Caco-2 (cell line): Measurements from ENCODE around the gene LRRC23. TPM values are rescaled to one million over a fixed set of nuclear protein-coding genes. Genes with fewer than 3 reads are reported as not detected.

Experiments used
- BruUV-seq: library from RNA; stranded (reverse); fragments of 400-500 nt; replicated peaks from 2 replicates; lab custom pipeline; 2021; lab: Mats Ljungman, UMichigan
- CTCF ChIA-PET: fragments of 300-600 bp; sonication (Branson Sonifier 250); formaldehyde crosslinking; loops from one replicate; lab custom pipeline; 2022; ENCODE audit warnings: antibody characterized with exemption; lab: Charles Lee
- POLR2A ChIA-PET: fragments of 300-600 bp; sonication (Branson Sonifier 250); formaldehyde crosslinking; loops from one replicate; lab custom pipeline; 2022; ENCODE audit warnings: antibody characterized with exemption; lab: Charles Lee
- DNase-seq, 2 experiments: peaks; one replicate each; pipeline versions ENCODE4 v3.0.0 to v3.0.0-alpha.2; 2020 to 2022
- H3K27me3 ChIP-seq: replicated peaks from 2 replicates; pipeline ENCODE4 v1.6.0; 2011; ENCODE audit warnings: low read length; ENCODE audit not compliant: control insufficient read depth, insufficient read depth
- H3K36me3 ChIP-seq: 2 replicates; pipeline ENCODE4 v1.5.1; 2011; ENCODE audit warnings: low read length; ENCODE audit not compliant: control insufficient read depth, insufficient read depth
- H3K4me1 ChIP-seq: fragments of 250-450 bp; sonication (Bioruptor Pico); 2 replicates; pipeline ENCODE4 v1.5.1; 2020; ENCODE audit warnings: mild to moderate bottlenecking
- H3K4me3 ChIP-seq: 2 replicates; pipeline ENCODE4 v1.5.1; 2011; ENCODE audit warnings: low read depth, mild to moderate bottlenecking, control low read depth, low read length
- H3K9me3 ChIP-seq: fragments of 250-450 bp; sonication (Bioruptor Pico); 2 replicates; pipeline ENCODE4 v1.5.1; 2020; ENCODE audit warnings: mild to moderate bottlenecking, moderate library complexity
- H3K27ac Mint-ChIP-seq: one replicate; pipeline ENCODE4 v1.8.0; 2022; ENCODE audit warnings: mixed read lengths; ENCODE audit not compliant: unreplicated experiment
- H3K27me3 Mint-ChIP-seq: one replicate; pipeline ENCODE4 v1.8.0; 2022; ENCODE audit warnings: mixed read lengths; ENCODE audit not compliant: insufficient read depth, unreplicated experiment
- H3K36me3 Mint-ChIP-seq: one replicate; pipeline ENCODE4 v1.8.0; 2022; ENCODE audit warnings: mild to moderate bottlenecking, mixed read lengths; ENCODE audit not compliant: insufficient read depth, unreplicated experiment
- H3K4me1 Mint-ChIP-seq: one replicate; pipeline ENCODE4 v1.8.0; 2022; ENCODE audit warnings: low read depth, mixed read lengths; ENCODE audit not compliant: unreplicated experiment
- H3K4me3 Mint-ChIP-seq: one replicate; pipeline ENCODE4 v1.8.0; 2022; ENCODE audit warnings: mild to moderate bottlenecking, moderate library complexity, mixed read lengths; ENCODE audit not compliant: unreplicated experiment
- H3K9me3 Mint-ChIP-seq: one replicate; pipeline ENCODE4 v1.8.0; 2022; ENCODE audit warnings: mixed read lengths; ENCODE audit not compliant: unreplicated experiment
- intact Hi-C: fragments of 100-400 bp; cut with micrococcal nuclease; formaldehyde crosslinking; loops from one replicate; pipeline ENCODE4 v1.10.0; 2022; ENCODE audit not compliant: unreplicated experiment
- total RNA-seq: library from RNA; stranded (reverse); gene quantifications from 2 replicates; pipeline ENCODE4 v1.2.3, GENCODE V29; 2022
- TF ChIP-seq, protein P1 (sequence below), 2 experiments: fragments of 200-600 bp in 1 of 2; IDR thresholded peaks; 1 replicate in 1 of 2; 2 replicates in 1 of 2; pipeline versions ENCODE4 v1.5.1 to v1.8.0; 2011 to 2022; ENCODE audit warnings: antibody characterized with exemption in 1 of 2, control low read depth in 1 of 2, inconsistent platforms in 1 of 2, low read depth in 1 of 2, low read length in 1 of 2, mild to moderate bottlenecking in 1 of 2, moderate library complexity in 1 of 2; ENCODE audit not compliant: insufficient read depth in 1 of 2, severe bottlenecking in 1 of 2, unreplicated experiment in 1 of 2

LRRC23 gene
- total RNA-seq, 1 experiment from 2014 or later: 8.6 TPM

GRCh38 chr12:6929466-6930452 is 25.1 kb downstream of the LRRC23 start:
- Histone ChIP-seq H3K27me3 (no peaks in the 10 kb centered on the region), H3K9me3 (no peaks in the 10 kb centered on the region), H3K4me1 (peaks cover 39% of the 10 kb centered on the region), H3K36me3 (peaks cover 6% of the 10 kb centered on the region; the same call in 1 of the 2 replicates), H3K4me3 (peak overlapping the region; percentile 91)
- ChIA-PET POLR2A (interaction anchor here (2.0 kb wide), 3 partner anchors 8 to 16 kb away, joined by 5 to 18 read pairs (median 14); partner anchors contain the start of gene C12orf57), CTCF (interaction anchor here (0.6 to 5.7 kb wide), 4 partner anchors 9 to 178 kb away, joined by 3 to 56 read pairs (median 5); no protein-coding TSS in a partner anchor)
- peaks cover 59% of the 10 kb centered on the region for H3K4me1 Mint-ChIP-seq
- TSS peak; percentile 14 for BruUV-seq
- peaks cover 36% of the 10 kb centered on the region for H3K36me3 Mint-ChIP-seq
- H3K4me3 Mint-ChIP-seq: peak overlapping the region; percentile 85
- intact Hi-C loops: no loop called here
- TF ChIP-seq, protein P1, sequence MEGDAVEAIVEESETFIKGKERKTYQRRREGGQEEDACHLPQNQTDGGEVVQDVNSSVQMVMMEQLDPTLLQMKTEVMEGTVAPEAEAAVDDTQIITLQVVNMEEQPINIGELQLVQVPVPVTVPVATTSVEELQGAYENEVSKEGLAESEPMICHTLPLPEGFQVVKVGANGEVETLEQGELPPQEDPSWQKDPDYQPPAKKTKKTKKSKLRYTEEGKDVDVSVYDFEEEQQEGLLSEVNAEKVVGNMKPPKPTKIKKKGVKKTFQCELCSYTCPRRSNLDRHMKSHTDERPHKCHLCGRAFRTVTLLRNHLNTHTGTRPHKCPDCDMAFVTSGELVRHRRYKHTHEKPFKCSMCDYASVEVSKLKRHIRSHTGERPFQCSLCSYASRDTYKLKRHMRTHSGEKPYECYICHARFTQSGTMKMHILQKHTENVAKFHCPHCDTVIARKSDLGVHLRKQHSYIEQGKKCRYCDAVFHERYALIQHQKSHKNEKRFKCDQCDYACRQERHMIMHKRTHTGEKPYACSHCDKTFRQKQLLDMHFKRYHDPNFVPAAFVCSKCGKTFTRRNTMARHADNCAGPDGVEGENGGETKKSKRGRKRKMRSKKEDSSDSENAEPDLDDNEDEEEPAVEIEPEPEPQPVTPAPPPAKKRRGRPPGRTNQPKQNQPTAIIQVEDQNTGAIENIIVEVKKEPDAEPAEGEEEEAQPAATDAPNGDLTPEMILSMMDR (IDR thresholded peaks at IDR 0.05; ENCODE audit: insufficient read depth in 1 of 2, low read depth in 1 of 2, low read length in 1 of 2, severe bottlenecking in 1 of 2, unreplicated experiment in 1 of 2): no peak
- H3K27me3 Mint-ChIP-seq: no peaks in the 10 kb centered on the region
- peak overlapping the region; percentile 76 for H3K27ac Mint-ChIP-seq
- H3K9me3 Mint-ChIP-seq: no peaks in the 10 kb centered on the region
- no peak for DNase-seq

- H3K4me1 ChIP-seq: peaks cover 25% of the 10 kb centered on the region
These were observed 28.1 kb downstream of the LRRC23 start for GRCh38 chr12:6932766-6933165.

GRCh38 chr12:6934110-6934509 is 29.5 kb downstream of the LRRC23 start:
- no peak overlapping the region for H3K4me3 ChIP-seq
- no peak for DNase-seq
- H3K4me1 Mint-ChIP-seq: peaks cover 45% of the 10 kb centered on the region
- POLR2A ChIA-PET: interaction anchor here (1.7 kb wide), 1 partner anchor 10 kb away, joined by 5 read pairs; the partner anchor contains the start of genes C12orf57 and RNU7-1
- no peak overlapping the region for H3K4me3 Mint-ChIP-seq
- BruUV-seq: no TSS peak
- intact Hi-C loops: no loop called here
- peak overlapping the region; percentile 0 for H3K27ac Mint-ChIP-seq
- H3K9me3 ChIP-seq: no peaks in the 10 kb centered on the region
- no peaks in the 10 kb centered on the region for H3K27me3 Mint-ChIP-seq
- CTCF ChIA-PET: interaction anchor here (0.8 to 1.1 kb wide), 4 partner anchors 10 to 84 kb away, joined by 3 to 4 read pairs (median 3); partner anchors contain the start of genes C12orf57, LPCAT3 and RNU7-1
- H3K36me3 ChIP-seq: peaks cover 12% of the 10 kb centered on the region
- H3K9me3 Mint-ChIP-seq: no peaks in the 10 kb centered on the region
- TF ChIP-seq, protein P1 (IDR thresholded peaks at IDR 0.05; ENCODE audit: insufficient read depth in 1 of 2, low read depth in 1 of 2, low read length in 1 of 2, severe bottlenecking in 1 of 2, unreplicated experiment in 1 of 2): no peak
- H3K27me3 ChIP-seq: no peaks in the 10 kb centered on the region
- peaks cover 69% of the 10 kb centered on the region for H3K36me3 Mint-ChIP-seq
- H3K4me1 ChIP-seq: peaks cover 26% of the 10 kb centered on the region

More at GRCh38 chr12:6932766-6933165, 28.1 kb downstream of the LRRC23 start:
- Histone ChIP-seq H3K9me3 (no peaks in the 10 kb centered on the region), H3K36me3 (peaks cover 10% of the 10 kb centered on the region), H3K27me3 (no peaks in the 10 kb centered on the region), H3K4me3 (no peak overlapping the region)
- Mint-ChIP-seq H3K27ac (no peak overlapping the region), H3K9me3 (no peaks in the 10 kb centered on the region), H3K36me3 (peaks cover 64% of the 10 kb centered on the region), H3K4me1 (peaks cover 46% of the 10 kb centered on the region), H3K27me3 (no peaks in the 10 kb centered on the region), H3K4me3 (no peak overlapping the region)
- POLR2A ChIA-PET: no interaction called here
- no peak for DNase-seq
- CTCF ChIA-PET: interaction anchor here (0.6 kb wide), 1 partner anchor 154 kb away, joined by 3 read pairs; no protein-coding TSS in a partner anchor
- BruUV-seq: no TSS peak
- intact Hi-C loops: no loop called here
- TF ChIP-seq, protein P1 (IDR thresholded peaks at IDR 0.05; ENCODE audit: insufficient read depth in 1 of 2, low read depth in 1 of 2, low read length in 1 of 2, severe bottlenecking in 1 of 2, unreplicated experiment in 1 of 2): no peak
